Right hindlimb (tissue), 1 donor: ENCODE results near the gene FRMD1.

Source experiments
- DNase-seq: peaks from one replicate; pipeline ENCODE4 v3.0.0-alpha.2; 2018

The FRMD1 gene

DNA sequence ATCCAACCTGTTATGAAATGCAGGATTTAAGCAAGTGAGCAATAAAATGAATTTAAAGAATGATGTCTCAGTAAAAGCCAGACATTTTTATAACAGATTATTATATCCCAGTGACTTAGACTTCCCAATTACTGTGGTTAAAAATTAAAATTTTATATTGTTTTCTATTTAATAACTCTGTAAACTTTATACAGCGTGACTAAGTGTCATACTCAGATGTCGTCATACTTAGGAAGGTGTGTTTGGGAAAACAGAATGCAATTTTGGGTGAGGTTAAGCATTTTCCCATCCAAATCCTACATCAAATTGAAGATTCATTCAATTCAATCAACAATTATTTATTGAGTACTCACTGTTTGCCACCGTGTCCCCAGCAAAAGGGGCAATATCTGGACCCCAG, 31.4 kb upstream of the FRMD1 start:
- DNase-seq: no peak

DNA sequence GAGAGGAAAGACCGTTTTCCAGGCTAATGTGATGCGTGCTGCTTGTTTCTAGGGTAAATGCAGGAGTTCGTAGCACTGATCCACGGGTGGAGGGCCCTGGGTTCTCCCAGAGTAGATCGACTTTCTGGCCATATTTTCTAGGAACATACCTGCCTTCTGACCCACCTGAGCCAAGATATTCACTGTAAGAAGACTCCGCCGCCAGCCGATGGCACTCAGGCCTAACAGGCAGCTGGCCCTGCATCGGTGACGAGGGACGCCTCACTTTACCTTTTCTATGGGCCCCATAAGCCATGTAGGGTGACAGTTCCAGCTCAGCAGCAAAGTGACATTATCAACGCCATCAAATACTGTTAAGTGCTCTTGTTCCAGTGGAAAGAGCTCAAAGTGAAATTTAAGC, 30.2 kb upstream of the FRMD1 start:
- no peak for DNase-seq

DNA sequence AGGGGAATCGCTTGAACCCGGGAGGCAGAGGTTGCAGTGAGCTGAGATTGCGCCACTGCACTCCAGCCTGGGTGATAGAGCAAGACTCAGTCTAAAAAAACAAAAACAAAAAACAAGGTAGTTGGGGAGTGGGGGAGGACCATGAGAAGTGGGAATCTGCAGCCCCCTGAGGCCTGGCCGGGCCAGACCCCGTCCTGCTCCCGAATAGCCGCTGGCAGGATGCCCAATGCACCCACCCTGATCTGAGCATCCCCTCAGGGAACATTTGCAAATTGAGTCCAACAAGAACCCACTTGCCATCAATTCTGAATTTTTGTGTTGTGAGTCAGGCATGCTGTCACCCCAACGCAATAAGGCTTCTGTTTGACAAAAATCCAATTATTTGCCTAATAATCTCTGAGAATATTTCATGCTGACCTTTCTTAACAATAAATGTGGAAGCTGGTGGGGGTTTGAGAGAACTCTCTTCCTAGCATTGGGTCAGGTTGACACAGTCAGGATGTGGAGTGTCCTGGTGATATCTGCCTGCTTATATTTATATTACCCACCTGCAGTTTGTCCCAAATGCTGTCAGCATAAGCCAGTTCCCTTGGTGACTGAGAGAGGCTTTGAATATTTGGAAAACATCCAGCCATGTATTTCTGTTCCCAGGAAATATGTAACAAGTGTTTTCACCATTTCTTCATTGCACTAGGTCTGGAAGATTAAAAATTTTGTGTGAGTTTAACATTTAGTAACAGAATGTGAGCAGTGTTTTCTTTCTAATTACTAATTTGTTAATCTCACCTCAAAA, 28.4 kb upstream of the FRMD1 start:
- DNase-seq: no peak

DNA sequence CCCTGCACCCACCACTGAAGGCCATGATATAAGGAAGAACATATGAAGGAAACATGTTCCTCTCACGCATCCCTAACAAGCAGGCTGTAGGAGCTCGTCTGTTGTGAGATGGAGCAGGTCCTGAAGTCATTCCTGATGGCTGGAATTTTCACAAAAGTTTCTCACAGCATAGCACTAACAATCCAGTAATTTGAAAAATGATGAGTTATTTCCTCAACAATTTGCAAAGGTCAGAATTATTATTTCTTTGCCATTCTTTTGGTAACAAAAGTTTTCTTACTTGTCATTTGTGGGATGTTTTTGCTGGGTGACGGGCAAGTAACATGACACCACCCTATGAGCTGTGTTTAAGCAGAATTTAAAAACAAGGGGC, 27.6 kb upstream of the FRMD1 start:
- DNase-seq: no peak

DNA sequence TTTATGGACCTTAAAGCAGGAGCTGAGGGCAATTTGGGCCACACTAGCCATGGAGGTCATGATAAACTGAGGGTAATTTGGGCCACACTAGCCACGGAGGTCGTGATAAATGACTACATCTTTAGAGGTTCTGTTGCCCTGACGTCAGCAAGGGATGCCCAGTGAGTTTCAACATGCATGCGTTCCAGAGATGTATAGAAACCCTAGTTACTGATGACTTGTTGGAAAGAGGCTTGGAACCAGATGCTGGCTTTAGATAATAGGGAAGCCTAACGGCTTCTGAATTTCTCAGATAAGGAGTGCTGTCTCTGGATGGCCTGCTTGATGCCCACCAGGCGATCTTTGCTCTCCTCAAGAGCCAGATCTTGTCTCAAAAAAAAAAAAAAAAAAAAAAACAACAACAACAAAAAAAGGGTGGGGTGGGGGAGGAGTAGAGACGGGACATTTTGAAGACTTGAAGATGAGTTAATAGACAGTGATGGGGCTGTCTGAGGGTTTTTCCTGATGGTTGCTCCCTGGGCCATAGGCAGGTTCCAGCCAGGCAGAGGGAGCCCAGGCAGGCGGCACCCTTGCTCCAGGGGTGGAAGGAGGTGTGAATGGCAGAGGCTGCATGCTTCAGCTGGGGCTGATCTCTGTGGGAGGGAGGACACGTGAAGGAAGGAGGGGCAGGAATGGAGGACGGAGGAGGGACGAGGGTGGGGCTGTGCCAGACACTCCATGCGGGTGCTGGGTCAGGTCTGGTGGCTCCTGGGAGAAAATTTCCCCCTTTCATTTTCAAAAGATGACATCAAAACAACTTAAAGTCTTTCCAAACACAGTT, 27.0 kb upstream of the FRMD1 start:
- no peak for DNase-seq

DNA sequence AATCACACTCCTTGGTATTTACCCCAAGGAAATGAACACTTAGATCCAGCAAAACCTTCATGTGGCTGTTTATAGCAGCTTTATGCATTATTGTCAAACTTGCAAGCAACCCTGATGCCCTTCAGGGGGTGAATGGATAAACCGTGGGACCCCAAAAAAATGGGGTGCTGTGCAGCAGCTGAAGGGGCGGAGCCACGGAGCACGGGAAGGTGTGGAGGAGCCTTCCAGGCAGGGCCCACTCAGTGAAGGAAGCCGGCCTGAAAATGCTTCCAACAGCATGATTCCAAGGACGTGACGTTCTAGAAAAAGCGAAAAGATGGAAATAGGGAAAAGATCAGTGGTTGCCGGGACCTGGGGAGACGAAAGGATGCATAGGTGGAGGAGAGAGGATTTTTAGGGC, 25.6 kb upstream of the FRMD1 start:
- DNase-seq: no peak

DNA sequence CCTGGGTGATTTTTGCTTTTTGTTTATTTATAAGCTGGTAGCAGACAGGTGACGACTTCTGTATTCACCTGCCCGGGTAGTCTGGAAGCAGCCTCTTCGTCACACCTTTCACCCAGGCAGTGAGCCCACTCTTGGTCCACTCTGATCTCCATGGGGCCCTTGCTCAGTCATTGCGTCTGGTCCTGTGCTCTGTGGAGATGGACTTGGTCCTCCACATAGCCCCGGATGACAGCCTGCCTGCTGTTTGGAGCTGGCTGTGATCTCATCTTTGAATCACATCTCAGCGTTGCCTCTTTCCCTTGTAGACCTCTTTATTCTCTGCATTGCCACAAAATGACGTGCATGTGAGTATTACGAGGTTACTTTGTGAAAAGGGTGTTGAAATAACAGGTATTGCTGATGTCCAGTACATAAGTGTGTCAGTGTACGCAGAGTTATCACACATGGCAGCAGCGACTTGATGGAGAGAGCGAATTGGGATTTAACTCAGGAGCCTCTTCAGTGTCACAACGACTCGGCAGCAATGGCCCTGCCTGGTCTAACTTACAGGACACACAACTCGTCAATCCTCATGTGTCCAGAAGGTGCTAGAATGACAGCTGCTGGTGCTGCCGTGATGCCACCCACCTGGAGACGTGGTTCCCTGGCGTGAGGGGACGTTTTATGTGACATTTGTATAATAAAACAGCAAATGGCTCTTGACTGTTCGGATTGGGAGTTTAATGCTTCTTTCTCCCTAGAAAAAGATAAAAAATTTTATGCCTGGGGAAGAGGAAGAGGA, 24.2 kb upstream of the FRMD1 start:
- no peak for DNase-seq

DNA sequence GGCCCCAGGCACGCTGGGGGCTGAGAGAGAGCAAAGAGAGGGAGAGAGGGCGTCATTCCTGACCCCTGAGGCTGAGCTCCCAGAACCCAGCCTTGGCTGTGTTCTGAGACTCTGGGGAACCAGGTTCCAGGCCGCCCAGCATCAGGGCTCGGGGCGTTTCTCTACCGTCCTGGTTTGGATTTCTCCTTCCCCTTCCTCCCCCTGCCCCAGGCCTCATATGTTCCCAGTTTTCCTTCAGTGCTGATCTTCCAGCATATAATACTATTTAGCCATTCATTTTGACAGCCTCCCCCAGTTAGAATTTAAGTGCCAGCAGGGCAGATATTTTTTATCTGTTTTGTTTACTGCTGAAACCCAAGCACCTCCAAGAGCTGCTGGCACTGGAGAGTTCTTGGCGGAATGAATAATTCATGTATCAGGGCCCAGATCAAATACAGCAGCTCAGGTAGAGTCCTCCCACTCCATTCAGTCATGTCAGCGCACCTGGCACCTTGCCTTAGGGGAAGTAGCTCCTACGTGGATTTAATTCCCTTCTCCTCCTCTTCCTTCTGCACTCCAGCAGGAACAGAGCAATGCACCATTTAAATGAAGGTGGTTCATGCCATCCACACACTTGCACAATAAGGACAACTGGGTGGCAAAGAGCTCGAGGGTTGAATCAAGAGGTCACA, 23.4 kb upstream of the FRMD1 start:
- DNase-seq: no peak

DNA sequence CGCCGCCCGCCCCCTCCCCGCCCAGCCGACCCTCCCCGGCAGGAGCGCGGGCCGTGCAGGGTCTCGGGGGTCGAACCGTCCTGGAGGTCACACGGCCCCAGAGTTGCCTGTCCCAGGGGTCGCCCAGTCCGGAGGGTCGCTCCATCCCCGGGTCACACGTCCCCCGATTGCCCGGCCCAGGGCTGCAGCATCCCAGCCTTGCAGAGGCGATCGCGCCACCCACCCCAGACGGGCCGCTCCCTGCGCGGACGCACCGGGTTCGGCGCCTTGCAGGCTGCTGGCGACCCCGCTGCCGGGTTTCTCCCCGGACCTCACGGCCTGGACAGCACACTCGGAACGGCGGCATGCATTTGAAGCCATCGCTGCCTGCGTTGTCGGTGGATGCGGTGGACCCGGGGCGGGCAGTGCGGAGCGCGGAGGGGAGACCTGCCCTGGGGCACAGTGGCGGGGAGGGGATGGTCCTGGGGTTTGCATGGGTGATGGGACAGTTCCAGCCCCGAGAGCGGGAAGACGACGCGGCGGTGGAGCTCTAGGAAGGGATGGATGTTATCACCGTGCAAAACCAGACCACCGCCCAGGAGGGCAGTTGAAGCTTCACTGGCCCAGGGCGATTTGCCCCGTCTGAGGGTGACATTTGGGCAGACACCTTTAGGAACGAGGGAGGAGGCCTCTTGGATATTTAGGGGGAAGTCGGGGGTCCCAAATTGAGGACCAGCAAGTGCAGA, 22.7 kb upstream of the FRMD1 start:
- no peak for DNase-seq

DNA sequence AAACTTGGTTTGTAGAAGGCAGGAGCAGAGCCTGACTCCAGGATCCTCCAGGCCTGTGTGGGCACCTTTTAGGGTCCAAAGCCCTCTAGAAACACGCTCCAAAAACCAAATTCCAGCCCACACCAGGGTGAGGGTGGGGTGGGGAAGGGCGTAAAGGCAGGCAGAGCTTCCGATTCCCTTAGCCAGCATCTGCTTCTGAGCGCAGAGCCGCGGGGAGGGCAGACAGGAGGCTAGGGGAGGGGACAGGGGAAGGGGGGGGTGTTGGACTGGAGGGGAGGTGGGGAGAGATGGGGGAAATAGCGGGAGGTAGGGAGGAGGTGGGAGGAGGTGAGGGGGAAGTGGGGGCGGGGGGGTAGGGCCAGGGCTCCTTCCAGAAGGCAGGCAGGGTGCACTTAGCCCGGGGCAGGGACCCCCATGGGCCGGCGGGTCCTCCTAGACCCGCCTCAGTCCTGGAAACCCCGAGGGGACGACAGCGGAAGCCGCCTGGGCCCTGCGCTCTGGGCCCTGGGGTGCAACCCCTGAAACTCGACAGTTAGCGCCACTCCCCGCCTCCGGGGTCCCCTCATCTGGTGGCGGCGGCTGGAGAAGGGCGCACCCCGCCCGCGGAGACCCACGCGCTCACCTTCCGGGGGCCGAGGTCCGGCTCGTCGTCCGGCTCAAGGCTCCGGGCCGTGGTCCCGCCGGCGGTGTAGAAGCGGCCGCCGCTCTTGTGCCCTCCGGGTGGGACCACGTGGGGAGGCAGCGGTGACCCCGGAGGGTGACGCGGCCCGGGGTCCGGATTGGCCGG, 22.0 kb upstream of the FRMD1 start:
- no peak for DNase-seq

DNA sequence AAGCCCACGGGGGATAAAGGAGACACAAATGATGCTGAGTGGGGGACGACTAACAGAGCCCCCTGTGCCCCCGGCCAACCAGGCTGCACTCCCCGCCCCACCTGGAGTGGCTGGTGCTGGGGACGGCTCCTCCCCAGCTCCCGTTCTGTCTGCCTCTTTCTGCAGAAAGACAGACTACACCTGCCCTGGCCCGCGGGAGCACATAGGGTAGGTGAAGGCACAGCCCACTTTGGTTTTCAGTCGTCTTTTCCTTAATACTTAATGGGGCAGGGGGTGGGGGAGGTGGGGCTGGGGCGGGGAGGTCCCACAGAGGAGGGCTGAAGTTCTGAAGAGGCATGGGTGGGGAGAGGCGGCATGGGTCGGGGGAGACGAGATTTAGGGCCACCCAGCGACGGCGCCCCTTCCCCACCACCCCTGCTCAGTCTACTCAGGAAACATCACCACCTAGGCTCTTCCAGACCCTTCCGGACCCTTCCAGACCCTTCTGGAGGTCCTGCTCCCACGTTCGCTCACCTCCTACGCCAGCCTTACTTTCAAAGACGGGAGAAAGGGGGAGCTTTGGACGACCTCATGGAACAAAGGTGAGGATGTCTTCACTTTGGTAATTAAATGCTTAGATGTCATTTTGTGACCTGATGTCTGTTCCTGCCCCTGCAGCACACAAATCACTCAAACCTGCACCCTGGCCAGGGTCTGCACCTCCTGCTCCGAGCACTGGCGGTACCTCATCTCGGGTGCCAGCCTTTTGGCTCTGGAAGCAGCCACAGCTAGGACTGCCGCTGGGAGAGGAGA, 21.2 kb upstream of the FRMD1 start:
- DNase-seq: no peak

DNA sequence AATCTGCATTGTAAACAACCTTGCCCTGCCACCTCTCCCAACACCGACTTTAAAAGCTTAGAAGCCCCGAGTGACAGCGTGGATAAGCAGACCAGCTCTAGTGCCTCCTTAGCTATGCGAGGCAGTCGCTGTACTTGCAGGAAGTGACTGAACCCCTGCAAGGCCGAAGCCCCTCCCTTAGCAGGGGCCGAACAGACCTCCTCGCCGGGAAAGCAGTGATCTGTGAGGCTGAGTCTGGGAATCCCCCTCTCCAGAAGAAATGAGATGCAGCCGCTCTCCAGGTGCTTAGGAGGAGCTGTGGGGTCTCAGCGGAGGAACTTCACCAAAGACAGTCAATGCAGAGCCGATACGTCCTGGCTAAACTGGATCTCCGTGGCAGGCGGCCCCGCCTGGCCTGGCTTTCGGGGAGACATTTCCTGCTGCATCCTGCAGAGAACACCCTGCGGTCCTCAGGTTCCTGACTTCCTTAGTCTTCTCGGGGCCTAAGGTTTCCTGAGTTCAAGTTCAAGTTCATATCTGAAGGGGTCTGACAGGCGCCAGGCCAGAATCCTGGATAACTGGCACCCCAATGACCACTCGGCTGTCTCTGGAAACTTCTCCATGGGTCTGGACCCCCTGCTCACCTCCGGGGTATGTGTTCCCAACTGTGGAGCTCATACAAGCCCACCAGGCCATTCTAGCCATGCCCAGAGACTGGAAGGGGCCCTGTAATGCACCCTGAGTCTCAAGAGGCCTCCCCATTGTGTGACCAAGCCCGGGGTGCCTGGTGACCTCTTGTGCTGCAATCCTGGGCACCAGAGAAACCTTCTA, 20.4 kb upstream of the FRMD1 start:
- no peak for DNase-seq

DNA sequence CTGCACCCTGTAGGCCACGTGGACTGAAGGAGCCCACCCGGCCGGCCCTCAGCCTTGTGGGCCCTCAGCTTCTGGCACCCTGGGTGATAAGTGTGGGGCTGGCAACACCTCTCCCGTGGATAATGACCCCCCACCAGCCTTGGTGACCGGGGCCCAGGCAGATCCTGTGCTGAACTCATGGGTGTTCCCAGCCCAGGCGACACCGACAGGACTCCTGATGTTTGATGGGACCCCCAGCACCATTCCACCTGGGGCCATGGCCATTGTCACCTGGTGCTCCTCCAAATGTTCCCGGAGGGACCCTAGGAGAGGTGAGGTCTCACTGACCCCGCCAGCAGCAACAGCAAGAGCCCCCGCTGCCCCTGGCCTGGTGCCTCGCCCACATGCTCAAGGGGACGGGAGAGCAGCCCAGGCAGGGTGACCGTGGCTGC, 19.4 kb upstream of the FRMD1 start:
- no peak for DNase-seq

DNA sequence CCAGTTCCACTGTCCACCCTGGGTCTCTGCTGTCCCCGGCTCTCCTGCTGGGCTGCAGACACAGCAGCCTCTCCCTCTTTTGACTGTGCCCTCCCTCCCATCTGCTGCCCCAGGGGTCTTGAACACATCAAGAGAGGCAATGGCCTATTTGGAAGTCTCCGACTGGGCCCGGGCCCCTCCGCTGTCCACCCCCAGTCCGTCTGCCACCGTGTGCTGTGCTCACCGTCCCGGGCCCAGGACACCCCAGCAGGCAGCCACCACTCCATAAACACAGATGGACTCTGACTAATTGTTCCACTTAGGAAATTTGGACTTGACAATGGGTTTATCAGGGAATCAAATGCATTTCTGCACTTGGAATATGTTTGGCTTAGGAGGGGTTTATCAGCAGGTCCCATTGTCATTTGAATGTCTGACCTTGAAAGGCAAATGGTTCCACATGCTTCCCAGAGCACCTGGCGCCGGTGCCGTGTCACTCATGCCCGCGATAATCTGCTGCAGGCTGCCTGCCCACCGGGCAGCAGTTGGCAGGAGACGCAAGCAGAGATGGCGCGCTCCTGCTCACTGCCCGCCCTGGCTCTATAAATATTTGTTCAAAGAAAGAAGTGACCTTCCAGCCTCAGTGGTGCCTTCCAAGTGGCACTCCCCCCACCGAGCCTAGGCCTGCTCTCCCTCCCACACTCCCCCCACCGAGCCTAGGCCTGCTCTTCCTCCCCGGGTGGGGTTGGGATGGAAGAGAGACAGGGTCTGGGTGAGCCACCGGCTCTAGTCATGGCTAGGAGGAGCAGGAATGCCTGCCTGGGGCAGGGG, 18.8 kb upstream of the FRMD1 start:
- DNase-seq: no peak

DNA sequence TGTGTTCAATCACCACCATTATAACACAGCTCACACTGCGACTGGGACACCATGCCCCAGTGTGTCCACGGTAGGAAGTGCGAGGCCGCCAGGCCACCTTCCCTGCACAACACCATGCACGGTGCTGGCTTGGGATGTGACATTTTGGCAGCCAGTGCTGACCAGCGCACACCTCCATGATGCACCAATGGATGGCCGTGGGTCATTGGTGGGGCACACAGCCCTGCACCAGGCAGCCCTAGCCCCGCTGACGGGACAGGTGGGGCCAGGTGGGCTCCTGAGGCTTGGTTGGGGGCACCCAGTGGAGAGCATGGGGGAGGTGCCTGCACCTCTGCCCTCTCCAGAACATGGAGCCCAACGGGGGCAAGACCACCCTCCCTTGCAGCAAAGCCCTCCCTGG, 18.2 kb upstream of the FRMD1 start:
- no peak for DNase-seq

DNA sequence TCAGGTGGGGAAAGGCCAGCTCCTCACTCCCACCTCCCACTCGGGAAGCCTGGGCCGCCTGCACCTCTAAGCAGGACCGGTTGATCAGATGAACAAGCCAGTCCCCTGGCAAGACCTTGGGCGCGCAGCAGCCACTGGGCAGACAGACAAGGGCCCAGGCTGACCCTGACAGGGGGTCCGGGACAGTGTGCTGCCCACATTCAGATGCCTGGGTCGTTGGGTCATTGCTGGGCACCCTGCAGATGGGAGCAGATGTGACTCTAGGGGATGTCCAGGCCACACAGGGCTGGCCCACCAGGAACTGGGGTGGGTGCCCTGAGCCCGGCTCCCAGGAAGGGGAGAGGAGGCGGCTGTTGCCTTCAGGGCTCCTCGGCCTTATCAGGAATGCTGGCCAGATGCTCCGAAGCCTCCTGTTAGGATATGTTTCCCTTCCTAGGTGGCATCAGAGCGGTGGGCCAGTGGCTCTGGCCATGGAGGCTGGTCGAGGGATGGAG, 17.3 kb upstream of the FRMD1 start:
- DNase-seq: no peak

DNA sequence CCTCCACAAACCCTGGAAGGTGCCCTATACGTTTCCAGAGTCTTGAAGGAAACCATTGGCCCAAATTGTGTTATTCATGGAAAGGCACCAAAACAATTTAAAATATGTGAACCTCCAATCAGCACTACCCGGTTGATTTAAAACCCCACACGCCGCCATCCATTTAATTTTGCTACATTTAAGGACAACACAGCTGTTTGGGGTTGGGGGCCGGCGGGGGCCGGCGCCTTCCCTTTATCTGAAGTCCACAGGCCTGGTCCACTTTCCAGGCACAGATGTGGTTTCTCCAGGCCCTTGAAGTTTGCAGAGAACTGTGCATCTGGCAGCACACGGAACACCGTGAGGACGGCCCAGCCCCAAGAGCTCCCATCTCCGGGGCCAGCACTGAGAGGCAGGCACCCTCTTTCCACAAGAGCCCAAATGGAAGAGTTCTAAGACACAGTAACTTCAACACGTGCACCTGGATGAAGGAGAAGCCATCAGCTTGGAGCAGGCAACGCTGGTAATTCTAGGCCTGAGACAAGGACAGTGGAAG, 16.8 kb upstream of the FRMD1 start:
- DNase-seq: no peak

DNA sequence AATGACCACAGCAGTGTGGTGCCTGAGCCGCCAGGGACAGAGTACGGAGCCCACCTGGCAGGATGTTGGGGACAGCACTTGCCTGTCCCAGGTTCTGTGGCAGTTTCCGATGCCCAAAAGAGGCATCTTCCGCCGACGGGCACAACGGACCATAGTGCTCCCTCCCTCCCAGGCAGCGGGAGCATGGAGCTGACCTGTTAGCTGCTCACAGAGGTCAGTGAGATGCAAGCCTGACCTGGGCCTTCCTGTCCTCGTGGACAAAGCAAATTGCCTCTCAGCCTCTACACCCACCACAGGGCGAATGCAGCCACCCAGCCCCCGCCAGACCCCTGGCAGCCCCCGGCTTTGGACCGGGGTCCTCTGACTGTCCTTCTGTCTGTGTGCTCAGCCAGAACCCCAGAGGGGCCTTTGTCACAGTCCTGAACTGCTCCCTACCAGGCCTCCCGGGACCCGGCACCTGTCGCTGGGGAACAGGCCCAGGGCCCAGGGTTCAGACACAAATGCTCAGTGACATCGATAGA, 16.2 kb upstream of the FRMD1 start:
- DNase-seq: no peak
